RWPE2 (cell line): ENCODE data around the gene ARHGEF4.

Experiments
- ATAC-seq: fragments of 200-7000 bp; cut with Tn5 transposase; 3 replicates; pipeline ENCODE4 v1.9.1; 2021; ENCODE audit warnings: low read depth
- DNase-seq: peaks from one replicate; pipeline ENCODE4 v3.0.0-alpha.2; 2020; ENCODE audit warnings: low spot score
- H3K27ac ChIP-seq: fragments of 450-650 bp; 2 replicates; pipeline ENCODE4 v1.5.1; 2017; ENCODE audit warnings: mild to moderate bottlenecking; ENCODE audit not compliant: poor library complexity, severe bottlenecking
- H3K27me3 ChIP-seq: fragments of 250-450 bp; sonication (Bioruptor Pico); 2 replicates; pipeline ENCODE4 v1.5.1; 2021; ENCODE audit warnings: mild to moderate bottlenecking, moderate library complexity; ENCODE audit not compliant: insufficient read depth, poor library complexity, severe bottlenecking
- H3K36me3 ChIP-seq: fragments of 250-450 bp; sonication (Bioruptor Pico); 2 replicates; pipeline ENCODE4 v1.5.1; 2020; ENCODE audit warnings: low read depth, mild to moderate bottlenecking, moderate library complexity
- H3K4me1 ChIP-seq: fragments of 250-450 bp; sonication (Bioruptor Pico); 2 replicates; pipeline ENCODE4 v1.5.1; 2021; ENCODE audit warnings: mild to moderate bottlenecking, moderate library complexity; ENCODE audit not compliant: insufficient read depth, poor library complexity, severe bottlenecking
- H3K4me3 ChIP-seq: fragments of 250-450 bp; sonication (Bioruptor Pico); 2 replicates; pipeline ENCODE4 v1.5.1; 2021; ENCODE audit warnings: mild to moderate bottlenecking, moderate library complexity; ENCODE audit not compliant: severe bottlenecking
- H3K9me3 ChIP-seq: fragments of 250-450 bp; sonication (Bioruptor Pico); 2 replicates; pipeline ENCODE4 v1.5.1; 2021; ENCODE audit warnings: mild to moderate bottlenecking, moderate library complexity; ENCODE audit not compliant: severe bottlenecking
- CTCF ChIP-seq: fragments of 450-650 bp; IDR thresholded peaks from one replicate; pipeline ENCODE4 v1.5.1; 2017; ENCODE audit warnings: mild to moderate bottlenecking, moderate library complexity; ENCODE audit not compliant: poor library complexity, severe bottlenecking

ARHGEF4 gene

GRCh38 chr2:131036696-131037397 lies 200.1 kb downstream of the ARHGEF4 start:
- TF ChIP-seq CTCF, result no peak
- Histone ChIP-seq H3K36me3 (no peaks in the 10 kb centered on the region), H3K4me1 (peaks cover 3% of the 10 kb centered on the region), H3K9me3 (no peaks in the 10 kb centered on the region), H3K27ac (no peak overlapping the region), H3K27me3 (no peaks in the 10 kb centered on the region), H3K4me3 (no peak overlapping the region)
- DNase-seq (no peak), ATAC-seq (no peak)

- Histone ChIP-seq H3K27me3 (no peaks in the 10 kb centered on the region), H3K36me3 (no peaks in the 10 kb centered on the region), H3K9me3 (no peaks in the 10 kb centered on the region), H3K4me3 (no peak overlapping the region), H3K4me1 (peaks cover 3% of the 10 kb centered on the region), H3K27ac (no peak overlapping the region)
- ATAC-seq (no peak), DNase-seq (no peak)
- no peak for TF ChIP-seq CTCF
Observed at GRCh38 chr2:131037398-131038257, 200.9 kb downstream of the ARHGEF4 start.

GRCh38 chr2:131038258-131039100 lies 201.8 kb downstream of the ARHGEF4 start:
- no peak overlapping the region for H3K27ac ChIP-seq
- H3K9me3 ChIP-seq, result no peaks in the 10 kb centered on the region
- no peaks in the 10 kb centered on the region for H3K27me3 ChIP-seq
- no peak for ATAC-seq
- no peak overlapping the region for H3K4me3 ChIP-seq
- no peaks in the 10 kb centered on the region for H3K36me3 ChIP-seq
- peaks cover 3% of the 10 kb centered on the region for H3K4me1 ChIP-seq
- no peak for TF ChIP-seq CTCF
- DNase-seq, result no peak

- H3K9me3 ChIP-seq, result no peaks in the 10 kb centered on the region
- H3K27ac ChIP-seq, result no peak overlapping the region
- peaks cover 3% of the 10 kb centered on the region for H3K4me1 ChIP-seq
- TF ChIP-seq CTCF, result no peak
- no peak overlapping the region for H3K4me3 ChIP-seq
- DNase-seq (no peak), ATAC-seq (no peak)
- H3K27me3 ChIP-seq, result no peaks in the 10 kb centered on the region
- no peaks in the 10 kb centered on the region for H3K36me3 ChIP-seq
Observed at GRCh38 chr2:131039101-131039440, 202.4 kb downstream of the ARHGEF4 start.
